ENCODE data around the gene VPS25.
"Not testable (repeated sequence)": the region's sequence is repeated elsewhere in the genome, so short reads cannot be mapped to it uniquely, and the experiment has no call there.

Gene VPS25

GRCh38 chr17:42759982-42760651 is 13.1 kb upstream of the VPS25 start:
- no peak for DNase-seq (ENCODE audit: low read depth)
- no peak overlapping the region for H3K4me3 ChIP-seq (ENCODE audit: control insufficient read depth, low read depth, low read length)
- TF ChIP-seq CTCF (conservative IDR thresholded peaks at IDR 0.05; ENCODE audit: control insufficient read depth, insufficient read depth, low read depth, low read length): no peak

GRCh38 chr17:42760652-42761581 is 12.3 kb upstream of the VPS25 start, which contains the start of gene RAMP2:
RAMP2 (plus strand) TSS chr17:42761227; CDS start chr17:42761262, 35 bp downstream.
- H3K4me3 ChIP-seq (ENCODE audit: control insufficient read depth, low read depth, low read length): peak within 1 kb of the TSS; percentile 16
- TF ChIP-seq CTCF (conservative IDR thresholded peaks at IDR 0.05; ENCODE audit: control insufficient read depth, insufficient read depth, low read depth, low read length): no peak
- no peak for DNase-seq (ENCODE audit: low read depth)

GRCh38 chr17:42761638-42762037 is 11.6 kb upstream of the VPS25 start:
- no peak for TF ChIP-seq CTCF (conservative IDR thresholded peaks at IDR 0.05; ENCODE audit: control insufficient read depth, insufficient read depth, low read depth, low read length)
- H3K4me3 ChIP-seq (ENCODE audit: control insufficient read depth, low read depth, low read length): no peak overlapping the region
- no peak for DNase-seq (ENCODE audit: low read depth)

GRCh38 chr17:42766124-42766523 is 7.1 kb upstream of the VPS25 start:
- TF ChIP-seq CTCF (conservative IDR thresholded peaks at IDR 0.05; ENCODE audit: control insufficient read depth, insufficient read depth, low read depth, low read length): no peak
- no peak overlapping the region for H3K4me3 ChIP-seq (ENCODE audit: control insufficient read depth, low read depth, low read length)
- no peak for DNase-seq (ENCODE audit: low read depth)

- H3K4me3 ChIP-seq (ENCODE audit: control insufficient read depth, low read depth, low read length): no peak overlapping the region
- no peak for DNase-seq (ENCODE audit: low read depth)
- TF ChIP-seq CTCF (conservative IDR thresholded peaks at IDR 0.05; ENCODE audit: control insufficient read depth, insufficient read depth, low read depth, low read length): no peak
Measured at GRCh38 chr17:42767512-42767911, 5.7 kb upstream of the VPS25 start.

GRCh38 chr17:42768006-42768405 is 5.2 kb upstream of the VPS25 start:
- H3K4me3 ChIP-seq (ENCODE audit: control insufficient read depth, low read depth, low read length); DNase-seq (ENCODE audit: low read depth): not testable (repeated sequence)

GRCh38 chr17:42769964-42770363 is 3.3 kb upstream of the VPS25 start:
- not testable (repeated sequence) for H3K4me3 ChIP-seq (ENCODE audit: control insufficient read depth, low read depth, low read length); DNase-seq (ENCODE audit: low read depth)

Measured in fibroblast of mammary gland (primary cell).